GM23338 (cell line): ENCODE measurements around the gene COL4A3. TPM values are rescaled to one million over a fixed set of nuclear protein-coding genes. Genes with fewer than 3 reads are reported as not detected.

ENCODE experiments used
- ATAC-seq: fragments of 200-7000 bp; cut with Tn5 transposase; 3 replicates; pipeline ENCODE4 v1.9.1; 2020
- DNase-seq: peaks from one replicate; pipeline ENCODE4 v3.0.0-alpha.2; 2015; ENCODE audit warnings: low spot score
- H2AFZ ChIP-seq: fragments of 200-600 bp; sonication (generic); 2 replicates; pipeline ENCODE4 v1.8.0; 2016; ENCODE audit warnings: antibody characterized with exemption, mild to moderate bottlenecking, moderate library complexity
- H3F3A ChIP-seq: fragments of 200-600 bp; sonication (generic); replicated peaks from 2 replicates; pipeline ENCODE4 v1.8.0; 2017; ENCODE audit warnings: antibody characterized with exemption, mixed run types, low read depth
- H3K27ac ChIP-seq: fragments of 200-600 bp; sonication (generic); 2 replicates; pipeline ENCODE4 v1.6.1; 2016; ENCODE audit warnings: low read depth
- H3K27me3 ChIP-seq: fragments of 200-600 bp; sonication (generic); 2 replicates; pipeline ENCODE4 v1.8.0; 2016; ENCODE audit warnings: mild to moderate bottlenecking, mixed run types, moderate library complexity; ENCODE audit not compliant: insufficient read depth
- H3K36me3 ChIP-seq: fragments of 200-600 bp; sonication (generic); 2 replicates; pipeline ENCODE4 v1.8.0; 2016; ENCODE audit warnings: mild to moderate bottlenecking; ENCODE audit not compliant: insufficient read depth
- H3K4me1 ChIP-seq: fragments of 200-600 bp; sonication (generic); 2 replicates; pipeline ENCODE4 v1.8.0; 2016; ENCODE audit warnings: mild to moderate bottlenecking, moderate library complexity; ENCODE audit not compliant: insufficient read depth
- H3K4me2 ChIP-seq: fragments of 200-600 bp; sonication (generic); 2 replicates; pipeline ENCODE4 v1.7.1; 2017; ENCODE audit warnings: mixed run types
- H3K4me3 ChIP-seq: fragments of 200-600 bp; sonication (generic); 2 replicates; pipeline ENCODE4 v1.6.1; 2016; ENCODE audit warnings: mixed run types
- H3K79me2 ChIP-seq: fragments of 200-600 bp; sonication (generic); replicated peaks from 2 replicates; pipeline ENCODE4 v1.8.0; 2017; ENCODE audit warnings: mild to moderate bottlenecking; ENCODE audit not compliant: insufficient read depth
- H3K9me2 ChIP-seq: fragments of 200-600 bp; sonication (generic); 2 replicates; pipeline ENCODE4 v1.8.0; 2017; ENCODE audit not compliant: insufficient read depth
- H4K20me1 ChIP-seq: fragments of 200-600 bp; sonication (generic); replicated peaks from 2 replicates; pipeline ENCODE4 v1.8.0; 2017; ENCODE audit warnings: mild to moderate bottlenecking; ENCODE audit not compliant: insufficient read depth
- H3K27ac Mint-ChIP-seq: 2 replicates; pipeline ENCODE4 v1.8.0; 2020; ENCODE audit warnings: inconsistent platforms, mild to moderate bottlenecking, moderate library complexity, mixed read lengths
- H3K27me3 Mint-ChIP-seq: 3 replicates; pipeline ENCODE4 v1.8.0; 2022; ENCODE audit warnings: low read depth, mild to moderate bottlenecking, moderate library complexity, mixed read lengths, inconsistent platforms; ENCODE audit not compliant: insufficient read depth, poor library complexity
- H3K36me3 Mint-ChIP-seq: 3 replicates; pipeline ENCODE4 v1.8.0; 2021; ENCODE audit warnings: low read depth, mild to moderate bottlenecking, inconsistent platforms, moderate library complexity, mixed read lengths
- H3K4me1 Mint-ChIP-seq: 3 replicates; pipeline ENCODE4 v1.8.0; 2020; ENCODE audit warnings: mild to moderate bottlenecking, inconsistent platforms, mixed read lengths
- H3K4me3 Mint-ChIP-seq: 3 replicates; pipeline ENCODE4 v1.8.0; 2021; ENCODE audit warnings: moderate library complexity, mild to moderate bottlenecking, inconsistent platforms, mixed read lengths
- H3K9me3 Mint-ChIP-seq: 3 replicates; pipeline ENCODE4 v1.8.0; 2020; ENCODE audit warnings: moderate library complexity, mild to moderate bottlenecking, inconsistent platforms, mixed read lengths
- CTCF ChIP-seq, 2 experiments: fragments of 200-600 bp in 1 of 2; sonication (generic) in 1 of 2; conservative IDR thresholded peaks; 2 replicates each; pipeline versions ENCODE4 v1.5.1 to v1.6.1; 2016 to 2017; ENCODE audit warnings: antibody characterized with exemption in 2 of 2, low read depth in 2 of 2, mild to moderate bottlenecking in 2 of 2, moderate library complexity in 1 of 2
- NANOG ChIP-seq: IDR thresholded peaks from 2 replicates; pipeline ENCODE4 v1.6.1; 2016; ENCODE audit warnings: antibody characterized with exemption, borderline replicate concordance
- ZNF331 ChIP-seq: fragments of 250-450 bp; sonication (Bioruptor Pico); IDR thresholded peaks from 2 replicates; pipeline ENCODE4 v1.5.0; 2020; ENCODE audit warnings: low read depth, mild to moderate bottlenecking, moderate library complexity
- ZNF462 ChIP-seq: fragments of 250-450 bp; sonication (Bioruptor Pico); IDR thresholded peaks from 2 replicates; pipeline ENCODE4 v1.5.0; 2020; ENCODE audit warnings: mild to moderate bottlenecking, moderate library complexity
- polyA plus RNA-seq: library from polyadenylated mRNA; unstranded; fragments of >200 nt; fragmentation: Nextera tagmentation; extraction: Ambion mirVana; gene quantifications from 2 replicates; pipeline ENCODE4 v1.2.1, GENCODE V29; 2016
- total RNA-seq: library from RNA; depleted of rRNA; stranded (reverse); fragments of >200 nt; shearing (Covaris generic); gene quantifications from 2 replicates; pipeline ENCODE4 v1.2.3, GENCODE V29; 2014

Gene COL4A3
- total and polyA plus RNA-seq, 2 experiments from 2014 or later: 1.1 to 3.5 TPM

- Histone ChIP-seq H2AFZ (no peak overlapping the region), H3K27me3 (no peaks in the 10 kb centered on the region), H4K20me1 (no peaks in the 10 kb centered on the region), H3K4me1 (peaks cover 3% of the 10 kb centered on the region; the same call in 1 of the 2 replicates), H3K79me2 (no peaks in the 10 kb centered on the region), H3K27ac (no peak overlapping the region), H3K4me3 (no peak overlapping the region), H3K4me2 (no peak overlapping the region), H3F3A (no peaks in the 10 kb centered on the region), H3K9me2 (0 out of 2 replicates have a peak, but pooled peaks cover 6% of the 10 kb centered on the region), H3K36me3 (no peaks in the 10 kb centered on the region)
- Mint-ChIP-seq H3K27ac (no peak overlapping the region), H3K4me3 (no peak overlapping the region), H3K36me3 (no peaks in the 10 kb centered on the region; the same call in 2 of the 3 replicates), H3K9me3 (no peaks in the 10 kb centered on the region), H3K4me1 (peaks cover 11% of the 10 kb centered on the region), H3K27me3 (peaks cover 1% of the 10 kb centered on the region)
- TF ChIP-seq ZNF331 (CRISPR knock-in tag) (no peak), CTCF (conservative IDR thresholded peaks at IDR 0.05; ENCODE audit: low read depth in 2 of 2) (no peak), NANOG (no peak), ZNF462 (CRISPR knock-in tag) (no peak)
- DNase-seq (no peak), ATAC-seq (no peak)
Observed at GRCh38 chr2:227311861-227312506, 147.6 kb downstream of the COL4A3 start.
